ENCODE measurements around the gene RFNG.

GRCh38 chr17:82076018-82076784 lies 24.6 kb upstream of the RFNG start:
- no peak for TF ChIP-seq CTCF (optimal IDR thresholded peaks at IDR 0.05 in 1 of 3, IDR thresholded peaks at IDR 0.05 in 1 of 3, conservative IDR thresholded peaks at IDR 0.05 in 1 of 3; ENCODE audit: extremely low read depth in 1 of 3, insufficient read depth in 2 of 3, low read length in 3 of 3)
- no peak for TF ChIP-seq EZH2 (IDR thresholded peaks at IDR 0.05; ENCODE audit: low read length)

All from keratinocyte (primary cell).